ENCODE results near the gene VWA5B2.

Gene VWA5B2

DNA sequence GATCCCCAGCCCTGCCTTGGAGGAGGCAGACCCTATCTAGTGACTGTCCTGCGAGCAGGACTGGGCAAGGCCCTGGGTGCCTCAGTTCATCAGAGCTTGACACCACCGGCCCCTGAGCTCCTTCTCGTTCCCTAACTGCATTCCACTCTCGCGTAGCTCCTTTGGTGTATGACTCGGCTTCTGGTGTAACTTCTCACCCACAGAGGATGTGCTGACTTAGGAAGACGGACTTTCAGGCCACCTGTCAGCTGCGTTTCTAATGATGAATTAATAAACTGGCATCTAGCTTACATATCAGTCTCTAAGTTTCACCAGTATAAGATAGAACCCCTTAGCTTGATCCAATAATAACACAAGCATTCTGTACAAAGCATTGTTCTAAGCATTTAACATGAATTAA lies 25.9 kb upstream of the VWA5B2 start:
- Mint-ChIP-seq H3K36me3 (no peaks in the 10 kb centered on the region), H3K4me3 (no peak overlapping the region), H3K4me1 (no peaks in the 10 kb centered on the region), H3K27me3 (peaks cover 9% of the 10 kb centered on the region), H3K9me3 (no peaks in the 10 kb centered on the region), H3K27ac (no peak overlapping the region)

DNA sequence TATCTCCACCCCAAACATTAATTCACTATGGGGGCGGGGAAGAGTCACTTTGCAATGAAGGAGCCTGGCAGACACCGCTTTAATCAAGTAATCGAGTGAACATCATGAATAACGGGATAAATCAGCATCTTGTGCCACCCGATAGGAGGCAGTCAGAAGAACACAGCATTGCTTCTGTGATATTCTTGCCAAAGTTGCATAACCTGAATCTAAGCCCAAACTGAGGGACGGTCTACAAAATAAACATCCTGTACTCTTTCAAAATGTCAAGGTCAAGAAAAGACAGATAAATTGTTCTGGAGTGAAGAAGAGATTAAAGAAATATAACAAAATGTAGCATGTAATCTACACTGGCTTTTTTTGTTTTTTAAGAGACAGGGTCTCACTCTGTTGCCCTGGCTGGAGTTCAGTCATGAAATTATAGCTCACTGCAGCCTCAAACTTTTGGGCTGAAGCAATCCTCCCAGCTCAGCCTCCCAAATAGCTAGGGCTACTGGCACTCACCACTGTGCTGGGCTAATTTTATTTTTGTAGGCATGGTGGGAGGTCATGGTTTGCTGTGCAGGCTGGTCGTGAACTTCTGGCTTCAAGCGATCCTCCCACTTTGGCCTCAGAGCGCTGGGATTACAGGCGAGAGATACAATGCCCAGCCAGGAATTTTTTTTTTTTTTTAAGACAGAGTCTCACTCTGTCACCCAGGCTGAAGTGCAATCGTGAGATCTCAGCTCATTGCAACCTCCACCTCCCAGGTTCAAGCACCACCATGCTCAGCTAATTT lies 20.1 kb upstream of the VWA5B2 start:
- no peak overlapping the region for H3K4me3 Mint-ChIP-seq
- no peak overlapping the region for H3K27ac Mint-ChIP-seq

DNA sequence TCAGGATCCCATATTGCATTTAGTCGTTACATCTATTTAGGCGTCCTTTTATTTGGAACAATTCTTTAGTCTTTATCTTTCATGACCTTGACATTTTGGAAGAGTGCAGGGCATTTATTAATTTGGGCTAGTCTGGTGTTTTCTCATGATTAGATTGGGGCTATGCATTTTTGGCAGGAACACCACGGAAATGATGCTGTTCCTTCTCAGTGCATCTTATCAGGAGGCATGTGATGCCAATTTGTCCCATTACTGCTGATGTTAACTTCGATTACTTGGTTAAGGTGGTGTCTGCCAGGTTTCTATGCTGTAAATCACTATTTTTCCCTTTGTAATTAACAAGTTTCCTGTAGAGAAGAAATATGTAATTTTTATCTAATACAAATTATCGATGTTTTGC lies 18.1 kb upstream of the VWA5B2 start:
- H3K36me3 Mint-ChIP-seq = no peaks in the 10 kb centered on the region
- H3K27me3 Mint-ChIP-seq = peaks cover 9% of the 10 kb centered on the region
- no peak overlapping the region for H3K4me3 Mint-ChIP-seq
- no peaks in the 10 kb centered on the region for H3K9me3 Mint-ChIP-seq
- H3K27ac Mint-ChIP-seq = no peak overlapping the region
- H3K4me1 Mint-ChIP-seq = no peaks in the 10 kb centered on the region

More for the DNA sequence above, 20.1 kb upstream of the VWA5B2 start:
- no peaks in the 10 kb centered on the region for H3K4me1 Mint-ChIP-seq
- H3K36me3 Mint-ChIP-seq = no peaks in the 10 kb centered on the region
- H3K9me3 Mint-ChIP-seq = no peaks in the 10 kb centered on the region
- H3K27me3 Mint-ChIP-seq = peaks cover 9% of the 10 kb centered on the region

DNA sequence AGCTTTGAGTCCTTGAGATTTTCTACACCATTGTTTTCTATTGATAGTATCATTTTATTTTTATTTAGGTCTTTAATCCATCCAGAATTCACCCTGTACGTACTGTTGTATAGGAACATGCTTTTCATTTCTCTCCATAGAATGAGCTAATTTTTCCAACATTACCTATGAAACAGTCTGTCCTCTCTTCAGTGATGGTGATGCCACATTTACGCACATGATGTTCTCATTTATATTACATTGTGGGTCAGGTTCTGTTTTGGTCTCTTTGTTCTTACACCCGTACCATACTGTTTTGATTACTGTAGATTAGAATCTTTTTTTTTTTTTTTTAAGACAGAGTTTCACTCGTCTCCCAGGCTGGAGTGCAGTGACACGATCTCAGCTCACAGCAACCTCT lies 17.7 kb upstream of the VWA5B2 start:
- H3K4me1 Mint-ChIP-seq = no peaks in the 10 kb centered on the region
- H3K27me3 Mint-ChIP-seq = peaks cover 5% of the 10 kb centered on the region
- H3K36me3 Mint-ChIP-seq = no peaks in the 10 kb centered on the region
- H3K9me3 Mint-ChIP-seq = no peaks in the 10 kb centered on the region
- no peak overlapping the region for H3K4me3 Mint-ChIP-seq
- no peak overlapping the region for H3K27ac Mint-ChIP-seq

DNA sequence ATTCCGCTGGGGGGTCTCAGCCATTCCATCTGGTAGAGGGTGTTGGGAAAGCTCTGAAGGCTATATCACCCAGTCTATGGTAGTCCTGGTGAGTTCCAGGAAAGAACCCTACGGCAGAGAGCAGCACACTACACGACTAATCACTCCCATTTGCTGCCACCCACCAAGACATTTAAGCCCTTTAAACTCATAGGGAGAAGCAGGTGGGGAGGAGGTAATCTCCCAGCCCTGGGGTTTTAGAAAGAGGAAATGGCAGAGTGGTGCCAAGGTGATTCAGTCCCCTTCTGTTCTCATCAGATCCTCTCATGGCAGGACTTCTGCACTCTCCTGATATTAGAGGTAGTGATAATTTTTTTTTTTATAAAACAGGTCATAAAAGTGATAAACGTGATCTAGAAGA lies 10.6 kb upstream of the VWA5B2 start:
- H3K27me3 Mint-ChIP-seq = peaks cover 2% of the 10 kb centered on the region
- no peak overlapping the region for H3K4me3 Mint-ChIP-seq
- H3K36me3 Mint-ChIP-seq = no peaks in the 10 kb centered on the region
- H3K9me3 Mint-ChIP-seq = no peaks in the 10 kb centered on the region
- H3K27ac Mint-ChIP-seq = no peak overlapping the region
- no peaks in the 10 kb centered on the region for H3K4me1 Mint-ChIP-seq

DNA sequence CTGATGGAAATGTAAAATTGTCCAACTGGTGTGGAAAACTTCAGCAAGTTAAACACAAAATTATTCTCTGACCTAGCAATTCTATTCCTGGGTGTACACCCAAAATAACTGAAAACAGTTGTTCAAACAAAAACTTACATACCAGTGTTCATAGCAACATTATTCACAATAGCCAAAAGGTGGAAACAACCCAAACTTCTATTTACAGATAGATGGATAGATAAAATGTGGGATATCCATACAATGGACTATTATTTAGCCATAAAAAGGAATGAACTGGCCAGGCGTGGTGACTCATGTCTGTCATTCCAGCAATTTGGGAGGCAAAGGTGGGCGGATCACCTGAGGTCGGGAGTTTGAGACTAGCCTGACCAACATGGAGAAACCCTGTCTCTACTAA lies 6.9 kb upstream of the VWA5B2 start:
- Mint-ChIP-seq H3K36me3 (no peaks in the 10 kb centered on the region), H3K9me3 (no peaks in the 10 kb centered on the region), H3K27ac (no peak overlapping the region), H3K4me1 (no peaks in the 10 kb centered on the region), H3K4me3 (no peak overlapping the region), H3K27me3 (peaks cover 10% of the 10 kb centered on the region)

DNA sequence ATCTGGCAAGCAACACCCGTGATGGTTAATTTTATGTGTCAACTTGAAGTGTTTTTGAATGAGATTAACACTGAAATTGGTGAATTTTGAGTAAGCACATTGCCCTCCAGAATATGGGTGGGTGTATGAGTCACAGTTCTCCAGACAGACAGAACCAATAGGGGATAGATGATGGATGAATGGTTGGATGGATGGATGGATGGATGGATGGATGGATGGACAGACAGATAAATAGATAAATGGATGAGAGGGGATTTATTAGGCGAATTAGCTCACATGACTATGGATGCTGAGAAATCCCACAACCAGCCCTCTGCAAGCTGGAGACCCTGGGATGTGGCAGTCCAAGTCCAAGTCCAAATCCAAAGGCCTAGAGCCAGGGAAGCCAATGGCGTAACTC lies 5.4 kb upstream of the VWA5B2 start:
- H3K27ac Mint-ChIP-seq = no peak overlapping the region
- no peak overlapping the region for H3K4me3 Mint-ChIP-seq
- H3K4me1 Mint-ChIP-seq = peaks cover 6% of the 10 kb centered on the region
- H3K27me3 Mint-ChIP-seq = peaks cover 16% of the 10 kb centered on the region
- H3K9me3 Mint-ChIP-seq = no peaks in the 10 kb centered on the region
- no peaks in the 10 kb centered on the region for H3K36me3 Mint-ChIP-seq

DNA sequence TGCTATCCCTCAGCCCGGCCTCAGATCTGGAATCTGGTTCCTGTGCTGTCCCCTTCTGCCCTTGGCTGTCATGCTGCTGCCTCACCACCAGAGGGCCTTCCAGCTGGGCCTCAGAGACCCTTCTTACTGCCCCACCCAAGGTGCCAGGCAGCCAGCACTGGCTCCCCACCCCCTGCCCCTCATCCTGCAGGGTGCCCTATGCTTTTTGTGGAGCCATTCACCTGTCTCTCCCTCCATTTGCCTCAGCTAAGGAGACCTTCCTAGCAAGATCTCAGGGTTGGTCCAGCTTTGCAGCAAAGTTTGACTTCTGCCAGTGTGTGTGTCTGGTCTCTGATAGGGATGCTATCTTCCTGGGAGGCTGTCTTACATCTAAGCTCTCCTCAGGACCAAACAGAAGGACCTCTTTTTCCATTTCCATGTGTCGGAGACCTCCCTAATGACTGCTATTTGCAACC lies 1.9 kb upstream of the VWA5B2 start:
- H3K27me3 Mint-ChIP-seq = peaks cover 29% of the 10 kb centered on the region
- H3K4me3 Mint-ChIP-seq = no peak overlapping the region
- peaks cover 14% of the 10 kb centered on the region for H3K4me1 Mint-ChIP-seq

DNA sequence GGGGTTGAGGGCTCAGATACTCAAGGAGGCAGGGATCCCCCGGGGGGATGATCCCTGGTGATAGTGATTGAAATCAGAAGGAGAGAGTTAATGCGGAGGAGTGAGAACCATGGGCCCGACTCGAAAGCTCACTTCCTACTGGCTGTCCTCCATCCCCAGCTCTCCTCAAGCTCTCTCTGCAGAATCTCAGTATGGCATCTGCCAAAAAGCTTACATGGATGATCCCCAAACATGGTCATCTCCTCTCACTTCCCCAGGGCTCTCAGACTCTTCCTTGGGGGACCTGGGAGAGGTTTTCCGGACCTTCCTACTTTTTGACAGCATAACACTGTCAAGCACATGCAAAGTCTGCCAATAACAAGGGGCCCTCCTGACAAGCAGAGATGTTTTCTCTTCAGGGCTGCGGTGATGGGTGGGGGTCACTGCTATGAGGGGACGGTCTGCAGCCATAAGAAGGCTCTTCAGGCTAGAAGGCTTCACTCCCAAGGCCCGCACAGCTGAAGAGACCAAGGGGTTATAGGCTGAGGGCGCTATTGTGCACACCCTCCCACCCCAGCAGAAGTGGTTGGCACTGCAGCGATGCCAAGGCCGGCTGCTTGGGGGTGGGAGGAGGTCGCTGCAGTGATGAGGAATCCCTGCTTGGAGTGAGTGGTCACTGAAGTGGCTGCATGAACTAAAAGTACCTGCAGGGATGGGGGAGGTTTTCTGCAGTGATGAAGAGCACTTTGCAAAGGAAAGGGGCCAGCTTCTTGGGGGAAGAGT lies 828 bp upstream of the VWA5B2 start:
- H3K9me3 Mint-ChIP-seq = no peaks in the 10 kb centered on the region

More for the DNA sequence above, 1.9 kb upstream of the VWA5B2 start:
- no peaks in the 10 kb centered on the region for H3K36me3 Mint-ChIP-seq
- no peaks in the 10 kb centered on the region for H3K9me3 Mint-ChIP-seq
- H3K27ac Mint-ChIP-seq = no peak overlapping the region

DNA sequence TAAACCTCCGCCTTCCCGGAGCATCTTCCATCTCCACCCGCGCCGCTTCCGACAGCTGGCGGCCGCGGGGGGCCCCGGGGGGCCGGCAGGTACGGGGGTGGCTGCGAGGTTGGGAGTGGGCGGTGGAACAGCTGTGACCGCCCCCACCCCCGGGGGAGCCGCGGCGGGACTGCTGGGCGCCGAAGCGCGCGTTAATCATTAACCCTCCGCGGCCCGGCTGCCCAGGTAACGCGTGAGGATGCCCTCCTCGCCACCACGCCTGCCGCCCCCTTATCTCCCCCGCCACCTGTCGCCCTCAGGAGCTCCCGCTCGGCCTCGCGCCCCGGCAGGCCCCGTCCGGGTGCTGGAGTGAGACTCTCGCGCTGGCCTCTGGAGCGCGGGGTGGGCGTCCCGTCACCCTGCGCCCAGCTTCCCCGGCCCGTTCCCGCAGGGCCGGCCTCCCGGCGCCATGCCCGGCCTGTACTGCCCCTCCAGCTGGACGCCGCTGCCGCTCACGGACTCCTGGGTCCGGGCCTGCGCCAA lies 757 bp downstream of the VWA5B2 start:
- H3K4me3 Mint-ChIP-seq = no peak overlapping the region
- H3K27me3 Mint-ChIP-seq = peaks cover 32% of the 10 kb centered on the region
- H3K36me3 Mint-ChIP-seq = no peaks in the 10 kb centered on the region
- H3K9me3 Mint-ChIP-seq = no peaks in the 10 kb centered on the region
- H3K27ac Mint-ChIP-seq = no peak overlapping the region
- H3K4me1 Mint-ChIP-seq = peaks cover 14% of the 10 kb centered on the region

More for the DNA sequence above, 828 bp upstream of the VWA5B2 start:
- Mint-ChIP-seq H3K27ac (no peak overlapping the region), H3K4me3 (peak overlapping the region; percentile 60), H3K27me3 (peaks cover 35% of the 10 kb centered on the region), H3K36me3 (no peaks in the 10 kb centered on the region), H3K4me1 (peaks cover 14% of the 10 kb centered on the region)

DNA sequence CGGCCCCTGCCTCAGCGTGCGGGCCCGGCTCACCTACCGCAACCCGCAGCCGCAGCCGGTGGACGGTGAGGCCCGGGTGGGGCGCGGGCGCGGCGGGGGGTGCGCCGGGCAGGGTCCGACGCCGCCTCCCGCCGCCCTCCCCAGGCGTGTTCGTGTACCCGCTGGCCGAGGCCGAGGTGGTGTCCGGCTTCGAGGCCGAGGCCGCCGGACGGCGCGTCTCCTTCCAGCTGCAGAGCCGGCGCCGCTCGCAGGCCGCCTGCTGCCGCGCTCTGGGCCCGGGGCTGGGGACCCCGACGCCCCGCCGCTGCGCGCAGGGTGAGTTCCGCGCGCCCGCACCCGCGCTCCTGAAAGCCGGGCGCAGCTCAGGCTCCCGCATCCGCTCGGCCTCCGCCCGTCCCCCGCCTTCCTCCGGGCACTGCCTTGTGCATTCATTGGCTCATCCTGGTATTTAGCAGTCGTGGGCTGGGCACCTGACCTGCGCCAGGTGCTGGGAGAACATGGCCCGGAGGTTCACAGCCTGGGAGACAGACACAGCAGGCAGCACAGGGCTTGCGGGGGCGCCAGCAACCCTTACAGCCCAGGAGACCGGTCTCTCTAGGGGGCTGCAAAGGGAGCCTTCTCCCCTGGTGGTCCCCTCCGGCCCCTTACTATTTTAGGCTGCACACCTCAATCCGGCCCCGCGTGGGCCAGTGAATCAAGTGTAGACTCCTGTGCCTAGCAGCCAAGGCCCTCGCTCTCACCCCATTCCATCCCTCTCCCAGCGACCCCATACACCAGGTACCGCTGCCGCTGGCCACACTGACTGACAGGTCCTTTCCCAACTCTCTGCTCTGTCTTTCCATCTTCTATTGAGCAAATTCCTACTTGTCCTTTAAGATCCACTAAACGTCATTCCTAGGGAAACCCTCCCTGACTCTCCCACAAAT lies 1.5 kb downstream of the VWA5B2 start:
- H3K36me3 Mint-ChIP-seq = no peaks in the 10 kb centered on the region
- H3K27me3 Mint-ChIP-seq = peaks cover 28% of the 10 kb centered on the region
- peaks cover 14% of the 10 kb centered on the region for H3K4me1 Mint-ChIP-seq
- H3K4me3 Mint-ChIP-seq = peak overlapping the region; percentile 75
- no peaks in the 10 kb centered on the region for H3K9me3 Mint-ChIP-seq
- H3K27ac Mint-ChIP-seq = no peak overlapping the region

DNA sequence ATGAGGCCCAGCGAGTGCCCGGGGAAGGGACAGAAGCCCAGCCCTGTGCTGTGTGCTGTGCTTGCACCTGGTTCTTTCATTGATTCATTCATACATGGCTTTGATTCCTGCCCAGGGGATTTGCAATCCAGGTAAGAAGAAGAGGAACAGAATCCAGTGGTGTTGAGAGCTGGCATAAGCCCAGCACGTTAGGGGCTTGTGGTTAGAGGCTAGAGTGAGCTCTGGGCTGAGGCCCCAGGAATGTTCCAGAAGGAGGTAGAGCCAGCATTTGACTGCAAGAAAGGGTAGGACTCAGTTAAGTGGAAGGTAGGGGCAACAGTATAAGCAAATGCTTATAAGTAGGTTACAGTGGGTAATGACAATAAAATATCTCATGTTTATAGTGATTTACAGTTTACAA lies 2.3 kb downstream of the VWA5B2 start:
- no peak overlapping the region for H3K27ac Mint-ChIP-seq
- H3K36me3 Mint-ChIP-seq = no peaks in the 10 kb centered on the region
- peaks cover 28% of the 10 kb centered on the region for H3K27me3 Mint-ChIP-seq
- peaks cover 14% of the 10 kb centered on the region for H3K4me1 Mint-ChIP-seq
- H3K9me3 Mint-ChIP-seq = no peaks in the 10 kb centered on the region
- peak overlapping the region; percentile 75 for H3K4me3 Mint-ChIP-seq

DNA sequence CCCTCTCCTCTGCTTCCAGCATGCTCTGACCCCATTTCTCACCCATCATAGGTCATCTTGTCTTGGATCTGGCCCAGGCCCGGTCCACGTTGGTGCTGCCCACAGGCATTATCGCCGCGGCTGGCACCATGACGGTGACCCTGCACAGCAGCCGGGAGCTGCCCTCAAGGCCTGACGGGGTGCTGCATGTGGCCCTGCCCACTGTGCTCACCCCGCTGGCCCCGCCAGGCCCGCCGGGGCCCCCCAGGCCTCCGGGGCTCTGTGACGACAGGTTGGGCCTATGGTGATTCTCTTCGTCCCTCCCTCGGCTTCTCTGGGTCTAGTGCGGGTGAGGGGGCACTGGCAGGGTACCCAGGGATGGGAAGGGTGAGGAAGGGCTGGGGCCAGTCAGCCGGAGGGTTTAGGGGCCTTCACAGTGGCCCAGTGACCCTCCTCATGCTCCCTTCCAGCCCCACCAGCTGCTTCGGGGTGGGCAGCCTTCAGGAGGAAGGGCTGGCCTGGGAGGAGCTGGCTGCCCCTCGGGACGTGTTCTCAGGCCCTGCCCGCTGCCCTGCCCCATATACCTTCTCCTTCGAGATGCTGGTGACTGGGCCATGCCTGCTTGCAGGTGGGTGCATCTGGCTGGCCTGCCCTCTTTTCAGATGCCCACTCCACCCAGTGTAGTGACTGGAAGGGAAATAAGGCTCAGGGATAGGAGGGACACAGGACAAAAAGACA lies 3.9 kb downstream of the VWA5B2 start:
- H3K4me1 Mint-ChIP-seq = peaks cover 14% of the 10 kb centered on the region
- no peaks in the 10 kb centered on the region for H3K9me3 Mint-ChIP-seq
- no peaks in the 10 kb centered on the region for H3K36me3 Mint-ChIP-seq
- peak overlapping the region; percentile 70 for H3K27ac Mint-ChIP-seq
- H3K4me3 Mint-ChIP-seq = no peak overlapping the region
- H3K27me3 Mint-ChIP-seq = peaks cover 22% of the 10 kb centered on the region

DNA sequence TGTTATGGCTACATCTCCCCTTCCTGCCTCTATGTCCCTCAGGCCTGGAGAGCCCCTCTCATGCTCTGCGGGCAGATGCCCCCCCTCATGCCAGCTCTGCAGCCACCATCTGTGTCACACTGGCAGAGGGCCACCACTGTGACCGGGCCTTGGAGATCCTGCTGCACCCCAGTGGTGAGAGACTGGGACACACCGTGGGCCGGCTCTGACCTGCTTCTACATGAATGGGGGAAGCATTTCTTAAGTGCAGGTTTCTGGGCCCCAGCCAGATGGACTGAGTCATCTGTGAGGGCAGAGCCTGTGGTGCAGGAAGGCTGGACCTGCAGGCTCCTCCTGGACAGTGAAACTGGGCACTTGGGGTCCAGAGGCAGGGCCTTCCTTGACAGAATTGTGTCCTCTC lies 4.8 kb downstream of the VWA5B2 start:
- Mint-ChIP-seq H3K9me3 (no peaks in the 10 kb centered on the region), H3K36me3 (no peaks in the 10 kb centered on the region), H3K4me3 (no peak overlapping the region), H3K27ac (no peak overlapping the region), H3K4me1 (peaks cover 8% of the 10 kb centered on the region), H3K27me3 (peaks cover 21% of the 10 kb centered on the region)
